Stimulated activated naive CD4-positive, alpha-beta T cell treated with Interleukin-2 at 50 U/mL for 16 hours (primary cell): ENCODE data around the gene PPP1R7.

Experiments used
- DNase-seq: peaks from one replicate; lab custom pipeline; 2025; lab: John Stamatoyannopoulos, UW

PPP1R7 gene

DNA sequence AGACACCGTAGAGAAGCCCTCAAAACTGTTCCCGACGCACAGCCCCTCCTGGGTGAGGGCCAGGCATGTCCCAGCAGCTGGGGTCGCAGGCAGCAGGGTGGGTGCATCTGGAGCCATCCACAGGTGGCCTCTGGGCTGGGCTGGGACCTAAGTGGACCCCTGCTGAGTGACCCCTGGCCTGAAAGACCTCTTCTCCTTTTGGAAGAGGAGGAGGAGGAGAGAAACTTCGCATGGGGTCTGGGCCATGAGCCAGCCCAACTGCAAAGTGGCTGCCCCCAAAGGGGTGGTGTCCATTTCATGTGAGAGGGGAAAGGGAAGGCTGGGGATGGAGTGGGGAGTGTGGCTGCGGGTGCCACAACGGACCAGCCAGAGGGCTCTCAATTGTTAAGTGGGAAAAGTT is 63.3 kb downstream of the PPP1R7 start:
- DNase-seq: no peak

DNA sequence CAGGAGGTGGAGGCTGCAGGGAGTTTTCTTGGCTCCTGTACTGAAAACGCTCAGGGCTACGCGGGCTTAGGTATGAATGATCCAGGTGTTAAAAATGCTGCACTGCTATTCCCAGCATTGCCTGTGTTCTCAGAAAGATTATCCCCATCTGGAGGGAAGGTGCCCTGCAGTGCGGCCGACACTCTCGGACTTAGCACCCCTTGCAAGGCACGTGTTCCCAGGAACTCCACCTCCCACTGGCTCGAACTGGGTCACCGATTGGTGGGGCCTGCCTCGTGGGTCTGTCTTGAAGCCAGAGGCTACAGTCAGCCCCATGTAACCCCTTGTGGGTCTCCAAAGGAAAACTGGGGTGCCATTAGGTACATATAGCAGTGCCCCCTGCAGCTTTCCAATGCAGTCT is 63.9 kb downstream of the PPP1R7 start:
- no peak for DNase-seq

DNA sequence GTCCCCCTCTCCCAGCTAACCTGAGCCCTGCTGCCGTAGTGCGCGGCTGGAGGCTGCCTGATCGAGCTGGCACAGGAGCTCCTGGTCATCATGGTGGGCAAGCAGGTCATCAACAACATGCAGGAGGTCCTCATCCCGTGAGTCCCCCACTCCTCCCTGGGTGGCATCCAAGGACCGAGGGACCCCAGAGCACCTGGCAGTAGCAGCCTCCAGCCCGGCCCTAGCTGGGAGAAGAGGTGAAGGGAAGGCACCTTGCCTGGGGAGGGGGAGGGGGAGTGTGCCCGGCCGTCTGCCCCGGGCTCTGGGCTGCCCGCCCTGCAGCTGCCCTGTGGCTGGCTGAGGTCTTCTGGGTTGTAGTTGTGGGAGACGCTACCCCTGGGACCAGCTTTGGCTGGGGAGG is 64.5 kb downstream of the PPP1R7 start:
- no peak for DNase-seq

DNA sequence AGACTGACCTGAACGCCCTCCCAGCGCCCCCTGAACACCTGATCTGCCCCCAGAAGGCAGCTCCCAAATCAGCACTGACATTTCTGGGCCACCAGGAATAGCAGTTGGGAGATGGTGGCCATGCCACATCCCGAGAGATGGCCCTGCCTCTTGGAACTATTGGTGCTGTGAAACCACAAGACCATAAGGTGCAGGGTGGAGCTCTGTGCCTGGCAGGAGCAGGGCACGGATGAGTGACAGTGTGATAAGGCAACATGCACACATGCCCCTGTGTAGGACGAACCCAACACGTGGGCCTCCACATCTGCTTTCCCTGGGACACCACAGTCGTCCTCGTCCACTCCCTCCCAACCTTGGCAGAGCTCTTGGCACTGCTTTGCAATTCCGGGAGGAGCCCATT is 65.2 kb downstream of the PPP1R7 start:
- no peak for DNase-seq

DNA sequence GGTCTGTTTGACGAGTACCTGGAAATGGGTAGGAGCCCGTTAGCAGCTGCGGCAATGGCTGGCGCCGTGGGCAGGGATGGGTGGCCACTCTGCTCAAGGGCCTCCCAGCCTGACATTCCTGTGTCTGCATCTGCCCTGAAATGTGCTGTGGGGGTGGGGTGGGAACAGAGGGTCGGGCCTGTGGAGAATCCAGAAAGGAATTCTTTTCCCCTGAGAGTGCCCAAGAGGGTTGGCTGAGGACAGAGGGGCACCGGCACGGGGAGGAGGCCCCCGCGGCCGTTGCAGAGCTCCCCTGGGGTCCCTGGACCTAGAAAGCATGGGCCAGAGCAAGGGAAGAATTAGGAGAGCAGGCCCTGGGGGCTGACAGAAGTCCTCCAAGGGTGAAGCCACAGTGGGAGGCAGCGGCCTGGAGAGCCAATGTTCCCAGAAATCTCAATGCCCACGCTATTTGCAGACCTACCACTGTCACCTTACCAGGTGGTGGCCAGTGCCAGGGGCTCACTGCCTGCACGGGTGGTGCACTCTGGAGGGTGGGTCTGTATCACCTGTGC is 66.0 kb downstream of the PPP1R7 start:
- DNase-seq: no peak

GRCh38 chr2:241217320-241218031 is 67.2 kb downstream of the PPP1R7 start:
- peak; percentile 21 for DNase-seq

GRCh38 chr2:241218131-241219029 is 68.1 kb downstream of the PPP1R7 start:
- DNase-seq: peak; percentile 21

DNA sequence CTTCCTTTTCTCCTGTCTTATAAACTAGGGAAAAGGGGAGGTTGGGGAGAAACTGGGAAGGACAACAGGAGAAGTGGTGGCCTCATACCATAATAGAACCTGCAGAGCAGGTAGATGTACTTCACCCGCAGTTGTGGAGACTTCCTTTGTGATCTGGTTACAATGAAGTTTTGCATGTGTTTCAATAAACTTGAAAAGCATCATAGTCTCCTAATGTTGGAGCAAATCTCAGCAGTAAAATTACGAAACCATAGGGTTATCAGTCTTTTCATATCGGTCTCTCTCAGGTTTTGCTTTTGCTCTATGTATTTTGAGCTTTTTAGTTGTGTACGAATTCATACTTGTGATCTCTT is 68.7 kb downstream of the PPP1R7 start:
- DNase-seq: no peak

- no peak for DNase-seq
Measured at GRCh38 chr2:241219856-241220356, 69.6 kb downstream of the PPP1R7 start.

DNA sequence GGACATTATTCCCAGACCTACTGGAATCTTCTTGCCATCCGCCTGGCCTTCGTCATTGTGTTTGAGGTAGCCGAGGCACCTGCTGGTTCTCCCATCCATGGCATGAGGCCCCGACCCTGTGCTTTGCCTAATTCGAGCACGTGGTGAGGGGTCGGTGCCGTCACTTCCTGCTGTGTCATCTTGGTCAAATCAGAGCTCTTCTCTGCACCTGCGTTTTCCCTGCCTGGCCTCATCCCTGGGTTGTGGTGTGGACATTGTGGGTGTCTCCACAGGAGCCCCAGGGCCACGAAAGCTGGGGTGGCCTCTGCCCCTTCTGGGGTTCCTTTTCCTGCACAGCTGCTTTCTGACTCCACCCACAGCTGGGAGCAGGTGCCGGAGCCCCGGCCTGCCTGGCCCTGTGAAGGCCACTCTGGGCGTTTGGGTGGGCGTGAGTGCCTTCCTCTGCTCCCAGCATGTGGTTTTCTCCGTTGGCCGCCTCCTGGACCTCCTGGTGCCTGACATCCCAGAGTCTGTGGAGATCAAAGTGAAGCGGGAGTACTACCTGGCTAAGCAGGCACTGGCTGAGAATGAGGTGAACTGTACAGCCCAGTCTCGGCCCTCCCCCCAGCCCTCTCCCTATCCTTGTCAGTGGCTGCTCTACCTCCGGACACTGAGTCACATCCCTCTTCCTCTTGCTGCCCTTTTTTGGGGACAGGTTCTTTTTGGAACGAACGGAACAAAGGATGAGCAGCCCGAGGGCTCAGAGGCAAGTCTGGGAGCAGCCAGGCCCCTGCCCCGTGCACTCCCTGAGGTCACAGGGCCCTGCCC is 73.1 kb downstream of the PPP1R7 start:
- no peak for DNase-seq

DNA sequence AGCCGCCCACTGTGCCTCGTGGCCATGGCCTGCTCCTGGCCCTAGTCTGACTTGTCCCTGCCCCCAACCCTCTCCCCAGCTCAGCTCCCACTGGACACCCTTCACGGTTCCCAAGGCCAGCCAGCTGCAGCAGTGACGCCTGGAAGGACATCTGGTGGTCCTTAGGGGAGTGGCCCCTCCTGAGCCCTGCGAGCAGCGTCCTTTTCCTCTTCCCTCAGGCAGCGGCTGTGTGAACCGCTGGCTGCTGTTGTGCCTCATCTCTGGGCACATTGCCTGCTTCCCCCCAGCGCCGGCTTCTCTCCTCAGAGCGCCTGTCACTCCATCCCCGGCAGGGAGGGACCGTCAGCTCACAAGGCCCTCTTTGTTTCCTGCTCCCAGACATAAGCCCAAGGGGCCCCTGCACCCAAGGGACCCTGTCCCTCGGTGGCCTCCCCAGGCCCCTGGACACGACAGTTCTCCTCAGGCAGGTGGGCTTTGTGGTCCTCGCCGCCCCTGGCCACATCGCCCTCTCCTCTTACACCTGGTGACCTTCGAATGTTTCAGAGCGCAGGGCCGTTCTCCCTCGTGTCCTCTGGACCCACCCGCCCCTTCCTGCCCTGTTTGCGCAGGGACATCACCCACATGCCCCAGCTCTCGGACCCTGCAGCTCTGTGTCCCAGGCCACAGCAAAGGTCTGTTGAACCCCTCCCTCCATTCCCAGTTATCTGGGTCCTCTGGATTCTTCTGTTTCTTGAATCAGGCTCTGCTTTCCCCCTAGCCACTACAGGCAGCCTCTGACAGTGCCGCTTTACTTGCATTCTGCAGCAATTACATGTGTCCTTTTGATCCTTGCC is 74.0 kb downstream of the PPP1R7 start:
- no peak for DNase-seq

GRCh38 chr2:241224851-241225438 is 74.7 kb downstream of the PPP1R7 start:
- DNase-seq: no peak

GRCh38 chr2:241225545-241225944 is 75.3 kb downstream of the PPP1R7 start:
- no peak for DNase-seq

GRCh38 chr2:241225983-241226382 is 75.7 kb downstream of the PPP1R7 start:
- no peak for DNase-seq

GRCh38 chr2:241226723-241227572 is 76.7 kb downstream of the PPP1R7 start:
- DNase-seq: no peak

- no peak for DNase-seq
Measured at GRCh38 chr2:241227594-241227993, 77.3 kb downstream of the PPP1R7 start.

DNA sequence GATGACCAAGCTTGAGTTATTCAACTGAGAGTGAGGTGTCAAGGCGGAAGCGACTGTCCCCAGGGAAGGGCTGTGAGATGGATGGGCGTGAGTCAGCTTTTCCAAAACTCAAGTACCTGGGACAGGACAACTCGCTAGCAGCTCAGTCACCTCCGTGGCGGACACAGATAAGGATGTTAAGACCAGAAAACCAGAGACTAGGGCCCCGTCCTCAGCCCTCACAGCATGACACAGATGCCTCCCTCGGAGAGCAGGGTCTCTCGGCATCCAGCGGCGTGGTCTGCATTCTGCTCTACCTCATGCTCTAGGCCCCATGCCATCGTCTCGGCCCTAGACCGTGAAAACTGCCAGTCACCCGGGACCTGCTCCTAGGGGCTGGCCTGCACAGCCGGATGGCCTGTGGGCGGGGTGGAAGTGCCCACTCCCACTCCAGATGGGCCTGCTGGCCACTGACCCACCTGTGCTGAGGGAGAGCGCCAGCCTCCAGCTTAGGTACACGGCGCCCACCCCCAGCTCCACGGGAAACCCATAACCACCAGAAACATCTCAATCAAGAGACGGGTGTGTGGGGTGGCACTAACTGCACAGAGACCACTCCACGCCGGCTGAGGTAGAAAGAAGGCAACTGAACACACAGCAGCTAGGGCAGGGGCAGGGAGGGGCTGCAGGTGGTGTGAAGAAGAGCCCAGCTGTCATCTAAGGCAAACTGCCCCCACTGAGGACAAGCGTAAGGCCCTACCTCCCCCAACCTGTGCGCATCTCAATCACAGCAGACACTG is 78.0 kb downstream of the PPP1R7 start:
- DNase-seq: no peak

- no peak for DNase-seq
Measured at GRCh38 chr2:241228860-241229516, 78.7 kb downstream of the PPP1R7 start.
